Activated CD8-positive, alpha-beta T cell treated with anti-CD3 and anti-CD28 coated beads for 36 hours (primary cell): ENCODE results near the gene MOB3A. TPM values are rescaled to one million over a fixed set of nuclear protein-coding genes. Genes with fewer than 3 reads are reported as not detected.
A peak's percentile ranks its signal among the peaks of the same experiment; 100 is the strongest.

Experiments
- ATAC-seq: fragments of 200-7000 bp; cut with Tn5 transposase; one replicate; pipeline ENCODE4 v1.10.0; 2021; ENCODE audit warnings: mild to moderate bottlenecking, moderate library complexity
- CTCF ChIA-PET: fragments of 350-600 bp; sonication (Branson Sonifier 250); formaldehyde crosslinking; loops from one replicate; lab custom pipeline; 2021; ENCODE audit warnings: antibody characterized with exemption; lab: Charles Lee
- POLR2A ChIA-PET: fragments of 350-600 bp; sonication (Branson Sonifier 250); formaldehyde crosslinking; loops from one replicate; lab custom pipeline; 2021; ENCODE audit warnings: antibody characterized with exemption; lab: Charles Lee
- DNase-seq: peaks from one replicate; pipeline ENCODE4 v3.0.0-alpha.2; 2020
- H3K27ac Mint-ChIP-seq: one replicate; pipeline ENCODE4 v1.8.0; 2021; ENCODE audit warnings: mild to moderate bottlenecking, mixed read lengths
- H3K27me3 Mint-ChIP-seq: one replicate; pipeline ENCODE4 v1.8.0; 2021; ENCODE audit warnings: mixed read lengths
- H3K36me3 Mint-ChIP-seq: one replicate; pipeline ENCODE4 v1.8.0; 2021; ENCODE audit warnings: low read depth, mixed read lengths
- H3K4me1 Mint-ChIP-seq: one replicate; pipeline ENCODE4 v1.8.0; 2021; ENCODE audit warnings: low read depth, mixed read lengths
- H3K4me3 Mint-ChIP-seq: one replicate; pipeline ENCODE4 v1.8.0; 2021; ENCODE audit warnings: mild to moderate bottlenecking, moderate library complexity, mixed read lengths
- H3K9me3 Mint-ChIP-seq: one replicate; pipeline ENCODE4 v1.8.0; 2021; ENCODE audit warnings: mixed read lengths
- CTCF ChIP-seq: fragments of 200-600 bp; IDR thresholded peaks from one replicate; pipeline ENCODE4 v1.8.0; 2022; ENCODE audit warnings: antibody characterized with exemption, mild to moderate bottlenecking
- intact Hi-C: fragments of 100-400 bp; cut with micrococcal nuclease; formaldehyde crosslinking; loops from one replicate; pipeline ENCODE4 v1.10.0; 2022
- total RNA-seq, 2 experiments: library from RNA; stranded (reverse); gene quantifications; one replicate each; pipeline ENCODE4 v1.2.3, GENCODE V29; 2021

MOB3A gene
- total RNA-seq, 2 experiments from 2014 or later, result 175 to 185 TPM

GRCh38 chr19:2047076-2047448 is 49.1 kb downstream of the MOB3A start:
- POLR2A ChIA-PET, result interaction anchor here (3.7 to 4.2 kb wide), 2 partner anchors 8 to 12 kb away, joined by 27 read pairs; no protein-coding TSS in a partner anchor
- peaks cover 31% of the 10 kb centered on the region for H3K36me3 Mint-ChIP-seq
- H3K4me1 Mint-ChIP-seq, result peaks cover 54% of the 10 kb centered on the region
- H3K4me3 Mint-ChIP-seq, result no peak overlapping the region
- no peak for DNase-seq
- peak overlapping the region; percentile 15 for H3K27ac Mint-ChIP-seq
- CTCF ChIA-PET, result no interaction called here
- TF ChIP-seq CTCF, result no peak
- no peak for ATAC-seq
- H3K27me3 Mint-ChIP-seq, result no peaks in the 10 kb centered on the region
- no peaks in the 10 kb centered on the region for H3K9me3 Mint-ChIP-seq
- intact Hi-C loops, result no loop called here

- POLR2A ChIA-PET, result interaction anchor here (1.6 to 4.2 kb wide), 2 partner anchors 9 to 13 kb away, joined by 7 to 27 read pairs; no protein-coding TSS in a partner anchor
- CTCF ChIA-PET, result no interaction called here
- DNase-seq (no peak), ATAC-seq (no peak)
- H3K9me3 Mint-ChIP-seq, result no peaks in the 10 kb centered on the region
- no peak for TF ChIP-seq CTCF
- H3K27ac Mint-ChIP-seq, result no peak overlapping the region
- peaks cover 49% of the 10 kb centered on the region for H3K4me1 Mint-ChIP-seq
- peaks cover 32% of the 10 kb centered on the region for H3K36me3 Mint-ChIP-seq
- intact Hi-C loops, result no loop called here
- no peaks in the 10 kb centered on the region for H3K27me3 Mint-ChIP-seq
- H3K4me3 Mint-ChIP-seq, result no peak overlapping the region
These were observed 49.8 kb downstream of the MOB3A start for GRCh38 chr19:2046046-2046907.

- POLR2A ChIA-PET, result interaction anchor here (0.9 to 1.6 kb wide), 2 partner anchors 8 to 12 kb away, joined by 4 to 7 read pairs; no protein-coding TSS in a partner anchor
- no peak overlapping the region for H3K27ac Mint-ChIP-seq
These were observed 50.6 kb downstream of the MOB3A start for GRCh38 chr19:2045501-2046045.

GRCh38 chr19:2044709-2045500 is 51.2 kb downstream of the MOB3A start:
- H3K4me3 Mint-ChIP-seq, result no peak overlapping the region
- intact Hi-C loops, result no loop called here
- ATAC-seq, result no peak
- CTCF ChIA-PET, result interaction anchor here (3.3 kb wide), 1 partner anchor 26 kb away, joined by 12 read pairs; no protein-coding TSS in a partner anchor
- DNase-seq, result no peak
- no peak for TF ChIP-seq CTCF
- POLR2A ChIA-PET, result interaction anchor here (0.9 to 6.3 kb wide), 3 partner anchors 8 to 13 kb away, joined by 4 to 58 read pairs (median 7); partner anchors contain the start of gene MKNK2
- no peaks in the 10 kb centered on the region for H3K9me3 Mint-ChIP-seq
- peaks cover 36% of the 10 kb centered on the region for H3K36me3 Mint-ChIP-seq
- H3K4me1 Mint-ChIP-seq, result peaks cover 53% of the 10 kb centered on the region
- H3K27me3 Mint-ChIP-seq, result no peaks in the 10 kb centered on the region
- peak overlapping the region; percentile 3 for H3K27ac Mint-ChIP-seq

More at GRCh38 chr19:2045501-2046045, 50.6 kb downstream of the MOB3A start:
- ATAC-seq (no peak), DNase-seq (no peak)
- intact Hi-C loops, result no loop called here
- Mint-ChIP-seq H3K4me3 (no peak overlapping the region), H3K36me3 (peaks cover 37% of the 10 kb centered on the region), H3K27me3 (no peaks in the 10 kb centered on the region), H3K9me3 (no peaks in the 10 kb centered on the region), H3K4me1 (peaks cover 53% of the 10 kb centered on the region)
- TF ChIP-seq CTCF, result no peak
- CTCF ChIA-PET, result no interaction called here
